Measurements from ENCODE around the gene SUMO3.

SUMO3 gene

DNA sequence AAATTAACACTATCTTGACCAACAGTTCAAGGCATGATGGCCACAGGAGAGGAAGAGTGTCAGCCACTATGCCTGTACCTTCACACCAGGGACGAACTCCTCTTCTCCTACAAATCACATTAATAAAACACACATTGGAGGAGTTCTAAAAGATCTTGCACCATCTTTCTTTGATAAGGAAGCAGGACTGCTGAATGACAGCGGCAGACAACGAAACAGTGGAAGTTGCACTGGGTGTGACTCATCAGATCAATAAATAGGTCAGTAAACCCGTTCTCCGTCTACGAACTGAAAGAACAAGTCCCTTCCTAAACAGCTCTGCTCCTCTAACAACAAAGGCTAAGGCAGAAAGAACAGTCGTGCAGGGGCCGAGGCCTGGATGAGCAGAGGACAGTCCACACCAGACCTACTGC lies 39.4 kb downstream of the SUMO3 start:
- no peak for DNase-seq (ENCODE audit: low read depth)

DNA sequence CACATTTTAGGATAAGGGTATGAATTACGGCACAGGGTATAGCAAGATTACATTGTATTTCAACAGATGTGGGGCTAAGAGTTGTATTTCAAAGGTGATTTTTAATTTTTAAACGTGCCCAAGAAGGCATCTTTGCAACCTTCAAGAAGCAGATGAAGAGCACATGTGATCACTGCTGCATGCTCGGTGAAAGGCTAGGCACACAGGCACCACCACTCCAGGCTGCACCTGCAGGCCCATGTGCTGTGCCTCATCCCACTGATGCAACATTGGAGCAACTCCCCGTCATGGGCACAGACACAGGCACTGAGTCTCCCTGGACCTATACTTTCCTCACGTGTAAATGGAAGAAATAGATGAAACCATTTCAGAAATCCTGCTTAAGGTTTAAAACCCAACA lies 39.8 kb downstream of the SUMO3 start:
- no peak for DNase-seq (ENCODE audit: low read depth)

DNA sequence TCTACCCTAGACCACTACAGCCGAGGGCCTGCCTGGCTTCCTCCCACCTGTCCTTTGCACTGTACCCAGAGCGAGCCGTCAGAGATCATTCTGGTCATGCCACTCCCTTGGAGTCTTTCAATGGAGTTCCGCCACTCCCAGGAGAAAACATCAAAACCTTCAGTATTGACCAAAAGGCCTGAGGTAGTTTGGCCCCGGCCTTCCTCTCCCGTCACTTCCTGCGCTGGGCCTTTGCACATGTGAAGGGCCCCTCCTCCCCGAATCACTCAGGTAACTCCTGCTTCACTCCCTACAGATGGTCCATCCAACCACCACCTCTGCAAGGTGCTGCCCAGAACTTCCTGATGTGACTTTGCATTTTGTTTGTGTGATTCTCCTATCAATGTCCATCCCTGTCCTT lies 42.9 kb downstream of the SUMO3 start:
- DNase-seq (ENCODE audit: low read depth), result no peak

DNA sequence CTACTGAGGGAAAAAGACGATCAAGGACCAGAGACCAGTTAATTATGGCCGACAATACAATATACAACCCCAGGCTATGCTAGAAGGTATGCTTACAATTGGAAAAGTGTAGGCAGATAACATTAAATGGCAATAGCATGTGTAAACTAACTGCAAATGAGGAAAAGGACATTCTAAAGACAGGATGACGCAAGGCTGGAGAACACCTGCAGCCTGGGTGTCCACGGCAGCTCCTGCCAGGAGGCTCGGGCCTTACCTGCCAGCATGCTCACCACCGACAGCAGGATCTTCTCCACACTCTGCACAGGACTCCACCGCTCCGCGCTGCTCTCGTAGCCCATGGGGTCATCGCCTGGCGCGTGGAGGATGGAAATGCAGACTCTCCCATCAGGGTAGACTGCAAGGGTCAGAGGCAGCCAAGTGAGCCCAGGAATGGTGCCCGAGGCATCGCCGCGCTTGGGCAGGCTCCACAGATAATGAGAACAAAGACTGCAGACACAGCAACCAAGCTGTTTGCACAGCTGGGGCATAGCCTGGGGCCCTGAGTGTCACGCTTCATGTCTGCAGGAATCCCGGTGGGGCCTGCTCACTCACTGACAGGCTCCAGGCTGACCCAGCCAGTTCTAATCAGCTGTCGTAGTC lies 44.5 kb downstream of the SUMO3 start:
- no peak for DNase-seq (ENCODE audit: low read depth)

DNA sequence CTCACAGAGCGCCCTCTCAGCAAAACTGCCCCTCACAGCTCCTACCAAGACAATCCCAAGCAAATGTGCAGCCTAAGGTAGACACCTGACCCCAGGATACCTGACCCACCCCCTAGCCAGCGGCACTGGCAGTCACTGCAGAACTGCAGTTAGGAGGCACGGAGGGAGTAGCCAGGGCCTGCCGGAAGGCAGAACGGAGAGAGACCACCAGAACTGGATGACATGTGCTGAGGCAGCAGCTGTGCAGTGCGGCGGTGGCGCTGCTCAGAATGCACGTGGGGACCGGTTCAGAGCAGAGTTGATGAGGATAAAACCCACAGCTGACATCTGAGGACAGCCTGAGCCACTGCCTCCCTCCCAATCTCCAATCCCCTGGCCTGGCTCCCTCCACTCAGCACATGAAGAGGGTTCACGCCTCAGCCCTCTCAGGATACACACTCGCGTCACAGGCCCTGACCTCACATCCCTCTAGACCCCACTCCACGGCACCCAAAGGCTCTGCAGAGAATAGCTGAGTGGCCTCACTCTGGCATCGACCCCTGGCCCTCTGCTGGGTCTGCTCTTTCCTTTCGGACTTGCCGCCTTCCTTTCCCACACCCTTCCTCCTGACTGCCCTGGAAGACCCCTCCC lies 45.9 kb downstream of the SUMO3 start:
- DNase-seq (ENCODE audit: low read depth), result no peak

DNA sequence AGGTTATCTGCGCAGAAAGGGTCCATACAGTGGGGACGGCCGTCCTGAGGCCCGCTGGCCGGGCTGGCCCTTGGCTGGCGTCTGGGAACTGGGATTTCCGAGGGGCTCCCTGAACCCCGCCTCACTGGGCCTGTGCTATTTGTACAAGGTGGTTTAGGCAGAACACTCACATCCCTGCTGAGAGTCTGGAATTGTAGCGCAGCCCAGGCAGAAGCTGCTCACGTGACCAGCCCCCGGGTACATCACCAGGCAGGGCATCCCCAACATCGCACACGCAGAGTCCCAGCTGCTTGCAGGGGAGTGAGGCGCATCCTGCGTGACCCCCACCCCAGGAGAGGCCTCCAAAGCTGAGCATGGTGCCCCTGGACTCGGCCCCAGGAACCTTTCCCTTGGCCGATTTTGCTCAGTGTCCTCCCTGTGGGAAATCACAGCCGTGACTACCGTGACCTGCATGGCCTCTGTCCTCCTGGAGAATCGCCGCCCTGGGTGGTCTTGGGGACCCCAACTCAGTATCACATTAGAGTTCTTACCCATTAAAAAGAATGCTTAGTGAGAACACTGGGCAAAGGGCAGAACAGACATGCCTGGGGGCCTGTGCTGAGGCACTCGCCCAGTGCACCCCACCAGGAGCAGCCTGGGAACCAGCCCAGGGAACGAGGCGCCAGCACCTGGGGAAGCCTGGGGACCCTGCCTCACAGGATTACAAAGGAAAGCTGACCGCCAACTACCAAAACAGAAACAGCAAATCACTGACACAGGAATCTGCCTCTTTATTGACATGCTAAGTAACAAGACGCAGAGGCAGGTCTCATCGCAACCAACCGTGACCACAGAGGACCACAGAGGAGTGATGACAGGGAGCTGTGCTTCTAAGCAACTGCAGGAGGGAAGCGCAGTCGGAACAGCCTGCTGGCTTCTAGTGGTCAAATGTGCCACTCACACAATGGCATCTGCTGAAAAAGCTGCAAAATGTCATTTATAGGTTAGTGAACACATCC lies 49.7 kb downstream of the SUMO3 start:
- DNase-seq (ENCODE audit: low read depth), result no peak

DNA sequence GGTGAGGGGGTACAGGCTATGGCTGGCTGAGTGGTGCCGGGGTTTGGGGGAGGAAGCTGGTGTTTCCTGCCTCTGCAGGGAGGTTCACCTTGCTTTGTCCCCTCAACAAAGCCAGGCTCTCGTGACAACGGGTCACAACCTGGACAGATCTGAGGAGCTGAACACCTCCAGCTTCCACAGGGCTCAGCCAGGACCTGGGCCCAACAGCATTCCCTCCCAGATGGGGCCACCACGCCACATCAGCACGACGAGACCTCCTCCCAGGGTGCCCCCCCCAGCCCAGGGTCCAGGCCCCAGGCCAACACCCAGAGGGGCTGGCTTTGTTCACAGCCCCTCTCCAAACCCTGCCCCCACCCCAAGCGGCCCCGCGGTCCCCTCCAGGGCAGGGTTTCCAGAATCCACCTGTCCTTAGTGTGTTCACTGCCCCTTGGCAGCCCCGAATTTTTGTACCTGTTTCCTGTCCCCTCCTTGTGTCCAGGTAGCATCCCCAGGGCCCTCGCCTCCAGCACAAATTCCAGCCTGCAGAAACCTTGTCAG lies 51.0 kb downstream of the SUMO3 start:
- no peak for DNase-seq (ENCODE audit: low read depth)

DNA sequence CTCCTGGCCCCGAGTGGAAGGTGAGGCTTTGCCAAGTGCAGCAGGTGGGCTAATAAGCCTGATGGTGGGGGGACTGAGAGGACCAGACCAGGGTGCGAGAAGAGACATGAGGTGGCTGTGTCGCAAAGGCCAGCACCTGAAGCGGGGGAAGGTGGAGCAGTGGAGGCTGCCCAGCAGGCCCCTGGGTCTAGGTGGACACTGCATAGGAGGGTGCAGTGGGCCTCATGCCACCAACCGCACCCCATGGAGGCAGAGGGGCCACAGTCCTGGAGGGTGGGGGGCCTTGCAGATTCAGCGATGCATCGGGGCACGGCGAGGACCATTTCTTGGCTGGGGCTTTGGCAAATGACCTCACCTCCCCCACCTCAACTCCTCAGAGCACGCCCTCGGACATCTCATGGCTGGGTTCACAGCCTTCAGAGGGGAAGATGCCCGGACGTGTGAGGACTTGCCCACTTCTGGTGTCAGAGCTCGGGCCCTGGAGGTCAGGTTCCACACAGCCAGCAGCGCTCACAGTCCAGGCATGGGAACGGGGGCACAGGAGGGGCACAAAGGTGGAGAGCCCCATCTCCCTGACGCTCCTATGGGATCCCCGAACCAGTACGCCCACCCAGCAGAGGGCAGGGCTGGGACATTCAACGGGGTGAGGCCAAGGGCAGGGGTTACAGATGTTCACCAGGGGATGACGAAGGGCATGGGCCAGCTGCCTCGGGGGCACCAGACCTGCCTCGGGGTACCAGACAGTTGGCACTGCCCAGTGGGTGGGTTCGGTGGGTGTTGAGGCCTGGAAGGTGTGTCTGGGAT lies 51.6 kb downstream of the SUMO3 start:
- DNase-seq (ENCODE audit: low read depth), result no peak

DNA sequence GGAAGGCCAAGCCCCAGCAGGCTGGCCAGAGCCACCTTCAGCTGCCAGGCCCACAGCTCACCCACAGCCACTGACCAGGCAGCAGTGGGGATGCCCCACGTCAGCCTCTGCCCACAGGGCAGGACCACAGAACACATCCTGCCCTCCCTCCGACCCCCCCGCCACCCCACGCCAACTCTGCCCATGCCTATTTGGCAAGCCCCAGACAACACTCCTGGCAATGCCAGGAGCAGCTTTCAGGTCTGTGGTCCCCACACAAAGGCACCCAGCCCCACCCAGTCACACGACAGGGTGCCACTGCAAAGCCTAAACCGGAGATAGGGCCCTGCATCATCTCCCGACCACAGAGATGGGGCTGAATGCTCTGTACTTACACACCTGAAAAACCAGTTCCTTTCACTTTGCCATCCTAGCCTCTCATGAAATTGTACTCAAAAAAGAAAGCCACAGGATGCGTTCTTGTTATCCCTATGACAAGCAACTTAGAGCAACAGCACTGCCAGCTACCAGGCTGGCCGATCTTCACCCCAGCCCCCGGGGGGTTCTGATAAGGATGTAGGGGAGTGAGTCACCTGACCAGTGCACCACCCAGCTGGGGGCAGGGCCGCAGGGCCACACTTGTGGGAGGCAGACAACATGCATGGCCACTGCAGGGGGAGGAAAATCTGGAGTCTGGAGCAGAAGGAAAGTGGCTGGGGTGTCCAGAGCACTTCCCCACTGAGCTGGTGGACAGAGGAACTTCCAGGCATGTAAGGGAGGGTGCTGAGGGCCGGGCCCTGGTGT lies 52.4 kb downstream of the SUMO3 start:
- DNase-seq (ENCODE audit: low read depth), result no peak

DNA sequence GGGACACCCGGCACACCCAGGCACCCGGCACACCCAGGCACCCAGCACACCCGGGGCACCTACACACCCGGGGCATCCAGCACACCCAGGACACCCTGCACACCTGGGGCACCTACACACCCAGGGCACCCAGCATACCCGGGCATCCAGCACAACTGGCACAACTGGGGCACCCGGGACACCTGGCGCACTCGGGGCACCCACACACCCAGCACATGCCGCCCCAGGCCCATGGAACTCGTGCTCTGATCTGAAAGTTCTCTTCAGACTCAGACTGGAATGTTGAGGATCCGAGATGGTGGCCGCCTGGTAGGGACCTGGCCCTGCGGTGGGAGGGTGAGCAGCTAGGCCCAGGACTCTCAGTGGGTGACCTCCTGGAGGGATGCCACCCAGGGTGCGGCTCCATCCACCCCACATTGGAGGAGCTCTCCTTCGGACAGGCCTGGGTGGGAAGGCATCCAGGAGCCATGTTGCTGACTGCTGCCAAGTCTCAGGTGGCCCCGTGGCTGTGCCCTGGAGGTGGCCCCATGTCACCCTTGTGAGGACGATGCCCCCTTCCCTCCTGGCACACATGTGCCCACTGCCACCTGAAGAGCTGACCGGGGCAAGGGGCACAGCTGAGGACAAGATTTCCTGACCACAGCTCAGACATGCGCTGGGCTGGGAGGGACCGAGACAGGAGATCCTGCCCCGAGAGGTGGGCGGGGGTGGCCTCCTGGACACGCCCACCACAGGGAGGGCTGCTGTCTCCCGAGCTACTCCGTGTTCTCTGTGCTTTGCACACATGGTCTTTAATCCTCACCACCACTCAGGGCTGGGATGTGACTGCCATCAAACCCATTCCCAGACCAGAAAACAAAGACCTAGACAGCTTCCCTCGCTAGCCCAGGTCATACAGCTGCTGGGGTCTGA lies 53.3 kb downstream of the SUMO3 start:
- DNase-seq (ENCODE audit: low read depth), result no peak

DNA sequence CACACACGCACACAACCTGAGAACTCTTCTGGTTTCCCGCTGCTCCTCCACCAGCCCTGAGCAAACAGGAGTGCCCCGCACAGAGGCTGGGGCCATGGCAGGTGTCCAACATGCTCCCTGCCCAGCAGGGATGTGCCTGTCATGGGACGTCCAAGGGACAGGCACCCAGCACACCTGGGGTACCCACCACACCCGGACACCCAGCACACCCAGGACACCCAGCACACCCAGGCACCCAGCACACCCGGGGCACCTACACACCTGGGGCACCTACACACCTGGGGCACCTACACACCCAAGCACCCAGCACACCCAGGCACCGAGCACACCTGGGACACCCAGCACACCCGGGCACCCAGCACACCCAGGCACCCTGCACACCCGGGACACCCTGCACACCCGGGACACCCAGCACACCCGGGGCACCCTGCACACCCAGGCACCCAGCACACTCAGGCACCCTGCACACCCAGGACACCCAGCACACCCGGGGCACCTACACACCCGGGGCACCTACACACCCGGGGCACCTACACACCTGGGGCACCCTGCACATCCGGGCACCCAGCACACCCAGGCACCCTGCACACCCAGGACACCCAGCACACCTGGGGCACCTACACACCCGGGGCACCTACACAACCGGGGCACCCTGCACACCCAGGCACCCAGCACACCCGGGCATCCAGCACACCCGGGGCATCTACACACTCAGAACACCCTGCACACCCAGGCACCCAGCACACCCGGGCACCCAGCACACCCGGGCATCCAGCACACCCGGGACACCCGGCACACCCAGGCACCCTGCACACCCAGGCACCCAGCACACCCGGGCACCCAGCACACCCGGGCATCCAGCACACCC lies 54.2 kb downstream of the SUMO3 start:
- DNase-seq (ENCODE audit: low read depth), result no peak

DNA sequence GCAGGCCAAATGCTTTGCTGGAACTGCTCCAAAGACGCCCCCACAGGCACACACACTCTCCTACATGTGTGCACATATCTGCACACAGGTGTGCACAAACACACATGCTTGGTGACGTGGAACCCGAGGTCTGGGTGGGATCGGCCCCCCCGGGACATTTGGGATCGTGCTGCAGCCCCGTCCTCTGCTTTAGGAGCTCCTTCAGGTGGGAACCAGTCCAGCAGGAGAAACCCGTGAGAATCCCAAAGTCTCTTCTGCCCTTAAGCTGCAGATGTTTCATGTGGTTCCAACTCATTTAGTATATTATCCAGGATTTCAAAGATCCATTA lies 54.8 kb downstream of the SUMO3 start:
- DNase-seq (ENCODE audit: low read depth), result no peak

DNA sequence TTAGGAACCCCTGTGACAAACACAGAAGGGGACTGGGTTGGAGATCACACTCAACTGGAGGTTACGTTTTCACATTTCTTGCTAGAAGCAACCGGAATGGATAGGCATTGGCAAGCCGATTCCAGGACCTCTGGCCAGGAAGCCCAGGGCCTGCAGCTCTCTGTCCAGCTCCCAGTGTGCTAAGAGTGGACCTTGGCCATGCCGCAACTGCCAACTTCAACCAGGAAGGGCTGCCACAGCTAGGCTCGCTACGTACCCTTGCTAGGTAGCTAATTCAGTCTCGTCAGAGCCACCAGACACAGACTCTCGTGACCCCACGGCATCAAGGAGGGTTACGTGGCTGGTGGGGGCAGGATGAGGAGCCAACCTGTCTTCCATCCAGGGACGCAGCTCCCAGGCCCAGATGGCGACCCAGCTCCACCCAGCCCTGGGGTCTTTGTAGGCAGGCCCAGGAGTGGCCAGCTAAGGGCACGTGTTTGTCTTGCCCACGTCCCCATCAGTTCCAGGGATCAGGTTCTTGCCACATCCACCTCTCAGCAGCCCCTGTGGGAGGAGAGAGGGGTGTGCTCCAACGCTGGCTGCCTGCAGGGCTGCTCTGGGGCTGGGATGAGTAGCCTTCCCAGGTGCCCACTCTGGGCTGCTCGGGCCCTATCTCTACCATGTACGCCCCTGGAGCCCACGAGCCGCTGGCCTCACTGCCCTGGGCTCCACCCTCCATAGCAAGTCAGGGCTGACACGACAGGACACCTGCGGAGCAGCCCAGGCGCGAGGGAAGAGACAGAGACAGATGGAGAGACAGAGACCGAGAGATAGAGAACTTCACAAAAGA lies 55.4 kb downstream of the SUMO3 start:
- no peak for DNase-seq (ENCODE audit: low read depth)

DNA sequence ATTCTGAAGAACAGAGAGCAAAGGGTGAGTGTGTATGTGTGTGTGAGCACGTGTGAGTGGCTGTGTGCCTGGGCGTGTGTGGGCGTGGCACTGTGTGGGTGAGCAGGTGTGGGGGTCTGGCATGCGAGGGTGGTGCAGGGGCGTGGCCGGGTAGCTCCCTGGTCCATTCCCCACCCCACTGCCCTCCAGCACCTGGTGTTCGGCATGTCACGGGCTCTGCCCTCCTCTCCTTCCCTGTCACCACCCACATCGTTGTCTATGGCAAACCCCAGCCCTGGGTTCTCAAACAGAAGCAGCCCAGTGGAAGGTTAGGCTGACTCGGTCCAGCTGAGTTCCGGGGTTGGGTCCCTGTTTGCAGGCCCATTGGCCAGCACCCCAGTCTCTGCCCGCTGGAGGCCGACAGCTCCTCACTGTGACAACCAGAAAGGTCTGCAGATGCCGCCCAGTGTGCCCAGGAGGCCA lies 56.1 kb downstream of the SUMO3 start:
- no peak for DNase-seq (ENCODE audit: low read depth)

DNA sequence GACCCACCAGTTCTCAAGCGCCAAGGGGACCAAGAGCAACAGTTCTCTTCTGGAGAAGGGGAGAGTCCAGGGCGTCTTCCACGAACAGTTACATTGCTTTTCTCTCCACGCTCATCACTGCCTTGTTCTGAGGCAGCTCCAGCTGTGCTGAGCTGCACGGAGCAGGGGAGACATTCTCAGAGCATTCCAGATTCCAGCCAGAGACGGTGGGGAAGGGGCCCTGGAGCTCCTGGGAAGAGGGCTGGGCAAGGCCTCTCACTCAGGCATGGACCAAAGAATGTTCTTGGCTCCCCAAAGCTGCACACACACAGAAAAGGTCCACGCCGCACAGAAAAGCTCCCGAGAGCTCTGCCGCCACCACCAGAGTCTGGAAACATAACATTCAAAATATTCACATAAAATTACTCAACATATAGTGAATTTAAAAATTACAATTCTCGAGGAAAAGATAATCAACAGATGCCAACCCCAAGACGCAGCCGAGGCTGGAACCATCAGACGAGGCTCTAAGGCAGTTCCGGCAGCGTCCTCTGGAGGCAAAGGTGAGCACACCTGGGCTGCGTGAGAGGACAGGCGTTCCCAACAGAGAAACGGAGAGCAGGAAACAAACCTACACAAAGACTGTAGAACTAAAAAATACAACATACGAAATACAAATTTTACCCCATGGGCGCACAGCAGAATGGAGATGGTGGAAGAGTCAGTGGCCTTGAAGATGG lies 56.7 kb downstream of the SUMO3 start:
- DNase-seq (ENCODE audit: low read depth), result no peak

DNA sequence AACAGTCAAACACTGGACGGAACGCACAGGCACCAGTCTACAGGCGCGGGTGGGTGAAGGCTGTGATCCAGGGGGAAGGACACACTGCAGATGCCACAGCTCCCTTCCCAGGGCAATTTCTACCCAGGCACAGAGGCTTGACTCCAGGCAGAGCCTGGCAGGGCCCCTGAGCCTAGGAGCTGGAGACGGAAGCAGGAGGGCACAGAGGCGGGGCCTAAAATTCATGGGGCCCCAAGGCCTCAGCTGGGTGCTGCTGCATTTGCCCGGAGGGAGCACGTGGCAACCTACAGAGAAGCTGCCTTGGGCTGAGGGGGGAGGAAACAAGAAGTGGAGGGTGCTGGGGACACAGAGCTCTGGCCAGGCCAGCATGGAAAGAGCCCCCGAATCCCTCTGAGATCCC lies 57.5 kb downstream of the SUMO3 start:
- DNase-seq (ENCODE audit: low read depth), result no peak

DNA sequence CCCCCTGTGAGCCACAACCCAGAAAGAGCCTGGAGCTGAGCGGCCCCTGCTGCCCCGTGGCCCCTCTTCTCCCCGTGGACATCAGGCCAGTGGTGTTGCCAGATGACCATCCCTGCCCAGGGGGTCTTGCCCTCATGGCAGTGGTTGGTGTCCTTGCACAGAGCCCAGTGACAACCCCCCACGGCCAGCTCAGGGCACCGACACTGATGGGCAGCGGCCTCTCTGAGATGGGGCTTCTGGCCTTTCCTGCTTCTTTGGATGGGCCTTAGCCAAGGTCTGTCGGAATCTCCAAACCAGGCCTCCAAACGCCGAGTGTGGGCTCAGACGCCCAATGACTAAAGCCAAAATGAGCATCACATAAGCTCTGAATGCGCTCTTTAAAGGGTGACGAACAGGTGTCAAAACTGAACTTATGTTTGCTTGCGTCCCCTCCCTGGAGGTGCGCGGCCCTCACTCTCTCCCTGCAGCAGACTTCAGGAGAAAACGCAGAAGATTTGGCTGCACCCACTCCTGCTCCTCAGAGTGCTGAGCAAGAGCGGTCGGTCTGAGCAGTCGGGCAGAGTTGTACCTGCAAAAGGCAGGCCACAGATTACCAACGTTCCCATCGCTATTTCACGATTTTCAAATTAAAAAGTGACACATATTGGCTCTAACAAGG lies 58.1 kb downstream of the SUMO3 start:
- DNase-seq (ENCODE audit: low read depth), result no peak

Data from ELR (cell line).